K562 (cell line): Measurements from ENCODE around the gene UVRAG. TPM values are rescaled to one million over a fixed set of nuclear protein-coding genes. Genes with fewer than 3 reads are reported as not detected.

Source experiments
- ATAC-seq: fragments of 200-7000 bp; cut with Tn5 transposase; 3 replicates; pipeline ENCODE4 v1.9.1; 2020; ENCODE audit warnings: moderate library complexity
- BruUV-seq: library from RNA; stranded (reverse); fragments of 400-500 nt; replicated peaks from 2 replicates; lab custom pipeline; 2021; lab: Mats Ljungman, UMichigan
- CTCF ChIA-PET: fragments of 300-600 bp; formaldehyde crosslinking; extraction: SDS; loops from one replicate; lab custom pipeline; 2021; ENCODE audit warnings: low intra/inter-chr PET ratio; lab: Yijun Ruan, JAX
- POLR2A ChIA-PET: fragments of 300-600, 350-650 bp; sonication (Branson Sonifier 250); formaldehyde crosslinking; extraction: SDS; loops from one replicate; lab custom pipeline; 2021; ENCODE audit warnings: antibody characterized with exemption, inconsistent platforms; lab: Yijun Ruan, JAX
- DNase-seq, 4 experiments: peaks; one replicate each; pipeline versions ENCODE4 v3.0.0 to v3.0.0-alpha.2; 2011 to 2018; ENCODE audit warnings: low spot score in 3 of 4, mixed read lengths in 3 of 4; ENCODE audit errors: extremely low read depth in 1 of 4
- FAIRE-seq: peaks from 2 replicates; lab custom pipeline; 2011; peaks lifted over from hg19 to GRCh38; lab: Jason Lieb, UNC
- H2AFZ ChIP-seq: 2 replicates; pipeline ENCODE4 v1.6.0; 2011; ENCODE audit warnings: low read depth, low read length, control low read depth, inconsistent platforms
- H3K27ac ChIP-seq: fragments of 200-600 bp; 3 replicates; pipeline ENCODE4 v1.8.0; 2011; ENCODE audit warnings: low read depth, mild to moderate bottlenecking, control low read depth, inconsistent platforms, low read length, moderate library complexity, mixed read lengths; ENCODE audit errors: extremely low read depth
- H3K27me3 ChIP-seq, 2 experiments: fragments of 300-600 bp in 1 of 2; 2 replicates in 1 of 2; 3 replicates in 1 of 2; pipeline versions ENCODE4 v1.6.0 to v1.8.0; 2011; ENCODE audit warnings: inconsistent platforms in 2 of 2, low read length in 2 of 2, mild to moderate bottlenecking in 1 of 2, mixed read lengths in 1 of 2, moderate library complexity in 1 of 2; ENCODE audit not compliant: control insufficient read depth in 2 of 2, insufficient read depth in 2 of 2
- H3K36me3 ChIP-seq: fragments of 300-600 bp; 3 replicates; pipeline ENCODE4 v1.8.0; 2011; ENCODE audit warnings: mild to moderate bottlenecking, low read length, inconsistent platforms; ENCODE audit not compliant: control insufficient read depth, insufficient read depth
- H3K4me1 ChIP-seq, 2 experiments: fragments of 200-600 bp in 1 of 2; replicated peaks in 1 of 2; 2 replicates in 1 of 2; 3 replicates in 1 of 2; pipeline versions ENCODE4 v1.5.1 to v1.8.0; 2011; ENCODE audit warnings: inconsistent platforms in 2 of 2, low read length in 2 of 2, mild to moderate bottlenecking in 1 of 2, mixed read lengths in 1 of 2, moderate library complexity in 1 of 2; ENCODE audit not compliant: control insufficient read depth in 2 of 2, insufficient read depth in 2 of 2
- H3K4me2 ChIP-seq: 2 replicates; pipeline ENCODE4 v1.6.1; 2011; ENCODE audit warnings: low read length, control low read depth, inconsistent platforms, mixed read lengths; ENCODE audit not compliant: insufficient read depth
- H3K4me3 ChIP-seq: fragments of 200-600 bp; sonication (generic), shearing (Covaris generic); 2 replicates; pipeline ENCODE4 v1.5.1; 2016; ENCODE audit warnings: control low read depth, inconsistent platforms
- H3K79me2 ChIP-seq: fragments of 200-600 bp; 3 replicates; pipeline ENCODE4 v1.8.0; 2011; ENCODE audit warnings: low read length, inconsistent platforms; ENCODE audit not compliant: control insufficient read depth, insufficient read depth
- H3K9ac ChIP-seq, 2 experiments: 2 replicates each; pipeline versions ENCODE4 v1.6.0 to v1.6.1; 2011; ENCODE audit warnings: low read depth in 2 of 2, low read length in 2 of 2, control low read depth in 1 of 2, inconsistent platforms in 1 of 2, mild to moderate bottlenecking in 1 of 2, mixed read lengths in 1 of 2; ENCODE audit not compliant: insufficient read depth in 1 of 2
- H3K9me1 ChIP-seq: one replicate; pipeline ENCODE4 v1.6.0; 2011; ENCODE audit warnings: inconsistent platforms, mild to moderate bottlenecking, low read length, moderate library complexity; ENCODE audit not compliant: control insufficient read depth, insufficient read depth
- H3K9me3 ChIP-seq: replicated peaks from 2 replicates; pipeline ENCODE4 v1.5.1; 2011; ENCODE audit warnings: low read depth, low read length, inconsistent platforms; ENCODE audit not compliant: control insufficient read depth, insufficient read depth
- H4K20me1 ChIP-seq: replicated peaks from 2 replicates; pipeline ENCODE4 v1.6.1; 2011; ENCODE audit warnings: low read length, inconsistent platforms, mixed read lengths; ENCODE audit not compliant: control insufficient read depth, insufficient read depth
- GATAD2B ChIP-seq: fragments of 450-650 bp; IDR thresholded peaks from 2 replicates; pipeline ENCODE4 v1.6.1; 2017; ENCODE audit warnings: mild to moderate bottlenecking, borderline replicate concordance
- GTF2E2 ChIP-seq: fragments of 200-800 bp; sonication (Bioruptor generic); IDR thresholded peaks from 2 replicates; pipeline ENCODE4 v1.6.1; 2016; ENCODE audit warnings: missing genetic modification characterization, missing compliant biosample characterization
- MAFG ChIP-seq: fragments of 450-650 bp; conservative IDR thresholded peaks from 2 replicates; pipeline ENCODE4 v1.6.1; 2016; ENCODE audit warnings: missing genetic modification characterization, missing compliant biosample characterization
- MTA1 ChIP-seq: fragments of 450-650 bp; IDR thresholded peaks from 2 replicates; pipeline ENCODE4 v1.6.1; 2017; ENCODE audit warnings: borderline replicate concordance
- NELFE ChIP-seq: IDR thresholded peaks from 2 replicates; pipeline ENCODE4 v1.6.1; 2011; ENCODE audit warnings: mild to moderate bottlenecking; ENCODE audit not compliant: insufficient read depth, insufficient read length
- NR3C1 ChIP-seq: sonication (generic); formaldehyde crosslinking; IDR thresholded peaks from 2 replicates; pipeline ENCODE4 v1.8.1; 2022; ENCODE audit warnings: missing genetic modification reagents
- POLR2G ChIP-seq: fragments of 200-400 bp; formaldehyde crosslinking; IDR thresholded peaks from 2 replicates; pipeline ENCODE4 v1.6.1; 2017; ENCODE audit warnings: low read depth, mild to moderate bottlenecking, antibody characterized with exemption, low read length, moderate library complexity
- PTTG1 ChIP-seq: fragments of 450-650 bp; IDR thresholded peaks from 2 replicates; pipeline ENCODE4 v1.6.1; 2016; ENCODE audit warnings: low read depth, mild to moderate bottlenecking, missing genetic modification characterization, missing compliant biosample characterization
- SPI1 ChIP-seq: IDR thresholded peaks from 2 replicates; pipeline ENCODE4 v1.6.1; 2011; ENCODE audit warnings: low read depth, low read length, control low read depth, borderline replicate concordance
- ZNF184 ChIP-seq: sonication (generic); formaldehyde crosslinking; IDR thresholded peaks from 2 replicates; pipeline ENCODE4 v1.5.0; 2020; ENCODE audit warnings: missing genetic modification reagents
- ZNF75A ChIP-seq: fragments of 450-650 bp; formaldehyde crosslinking; IDR thresholded peaks from 2 replicates; pipeline ENCODE4 v1.4.0; 2020; ENCODE audit warnings: mild to moderate bottlenecking
- WGBS: fragments of 100-300 bp; shearing (Covaris generic); methylation state at CpG from one replicate; pipeline ENCODE4 v1.1.6; 2016; ENCODE audit warnings: low coverage, mixed read lengths; ENCODE audit not compliant: insufficient coverage; ENCODE audit errors: missing lambda C conversion rate; 5-methylcytosine and 5-hydroxymethylcytosine counted together
- in situ Hi-C: fragments of 300-500 bp; cut with MboI; formaldehyde crosslinking; loops from 4 replicates; pipeline ENCODE4 v1.15.0; 2018; ENCODE audit warnings: inconsistent platforms, mixed read lengths
- intact Hi-C: fragments of 100-400 bp; cut with micrococcal nuclease; formaldehyde crosslinking; loops from 2 replicates; pipeline ENCODE4 v1.14.2; 2022
- polyA plus RNA-seq, 8 experiments: library from polyadenylated mRNA; depleted of rRNA in 4 of 8; stranded (reverse) in 5 of 8; unstranded in 3 of 8; fragments of >200 nt; fragmentation: Nextera tagmentation in 2 of 8; fragmentation: Illumina TruSeq in 1 of 8; extraction: Ambion mirVana in 2 of 8; extraction: Trizol in 1 of 8; gene quantifications; 2 replicates each; pipeline versions ENCODE4 v1.2.1 to v1.2.3, GENCODE V29; 2011 to 2014; ENCODE audit warnings: inconsistent platforms in 1 of 8, missing spikeins in 1 of 8
- total RNA-seq, 7 experiments: library from RNA; depleted of rRNA in 6 of 7; stranded (reverse); fragments of >200 nt in 6 of 7; fragmentation: Illumina TruSeq in 2 of 7; extraction: Trizol in 2 of 7; gene quantifications; 2 replicates each; pipeline versions ENCODE4 v1.2.1 to v1.2.3, GENCODE V29; 2011 to 2021; ENCODE audit warnings: low replicate concordance in 1 of 7

Gene UVRAG
- total and polyA plus RNA-seq, 9 of the 15 experiments (the other 6 are each of a cell fraction or from before 2014, with no cell fraction given): 3.1 to 17.8 (median 12.4) TPM

DNA sequence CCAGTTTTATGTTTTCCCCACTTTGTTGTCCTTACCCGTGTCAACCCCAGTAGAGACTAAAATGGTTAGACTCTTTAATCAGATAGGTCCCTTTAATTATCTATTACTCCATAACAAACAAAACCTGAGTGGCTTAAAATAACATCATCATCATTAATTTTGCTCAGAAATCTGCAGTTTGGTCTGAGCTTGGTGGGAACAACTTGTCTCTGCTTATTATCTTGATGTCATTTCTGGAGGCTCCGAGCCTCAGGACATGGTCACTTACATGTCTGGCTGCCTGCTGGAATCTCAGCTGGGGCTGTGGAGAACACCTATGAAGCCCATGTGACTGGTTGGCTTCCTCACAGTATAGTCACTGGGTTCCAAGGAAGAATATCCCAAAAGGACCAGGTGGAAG lies 26.7 kb downstream of the UVRAG start:
- Histone ChIP-seq H3K4me1 (peaks cover 0 to 11% of the 10 kb centered on the region in 2 experiments; a peak in 1 of 5 replicates), H3K36me3 (no peaks in the 10 kb centered on the region; the same call in 1 of the 3 replicates), H3K4me3 (no peak overlapping the region), H3K9me3 (no peaks in the 10 kb centered on the region), H3K9me1 (no peaks in the 10 kb centered on the region), H3K27me3 (no peaks in the 10 kb centered on the region), H3K9ac (no peak overlapping the region), H3K27ac (no peak overlapping the region), H3K79me2 (peaks cover 23% of the 10 kb centered on the region; the same call in 2 of the 3 replicates), H2AFZ (no peak overlapping the region), H3K4me2 (no peak overlapping the region), H4K20me1 (no peaks in the 10 kb centered on the region; the same call in 1 of the 2 replicates)
- ATAC-seq (no peak; the same call in 2 of the 3 replicates), DNase-seq (no peak), FAIRE-seq (no peak)
- in situ Hi-C loops (no loop called here), intact Hi-C loops (no loop called here)
- 54% methylated on average over 2 of the region's 2 CpGs for WGBS
- TF ChIP-seq ZNF75A: no peak
- TF ChIP-seq PTTG1 (tag): no peak
- no peak for TF ChIP-seq NR3C1 (CRISPR knock-in tag)
- TF ChIP-seq MTA1: no peak
- TF ChIP-seq POLR2G: no peak
- no peak for TF ChIP-seq NELFE
- TF ChIP-seq ZNF184 (CRISPR knock-in tag): no peak
- no peak for TF ChIP-seq MAFG (tag)
- no peak for TF ChIP-seq GTF2E2
- TF ChIP-seq SPI1: no peak
- no peak for TF ChIP-seq GATAD2B
- BruUV-seq: no TSS peak
- ChIA-PET POLR2A (interaction anchor here (1.5 kb wide), 1 partner anchor 9 kb away, joined by 4 read pairs; no protein-coding TSS in a partner anchor), CTCF (no interaction called here)
